SIG-M5 treated with dmso at 0.1 percent for 504 hours (cell line): ENCODE measurements around the gene ZNF212.

ENCODE experiments used
- DNase-seq: peaks from one replicate; lab custom pipeline; 2025; ENCODE audit not compliant: unreplicated experiment; lab: John Stamatoyannopoulos, UW

ZNF212 gene

DNA sequence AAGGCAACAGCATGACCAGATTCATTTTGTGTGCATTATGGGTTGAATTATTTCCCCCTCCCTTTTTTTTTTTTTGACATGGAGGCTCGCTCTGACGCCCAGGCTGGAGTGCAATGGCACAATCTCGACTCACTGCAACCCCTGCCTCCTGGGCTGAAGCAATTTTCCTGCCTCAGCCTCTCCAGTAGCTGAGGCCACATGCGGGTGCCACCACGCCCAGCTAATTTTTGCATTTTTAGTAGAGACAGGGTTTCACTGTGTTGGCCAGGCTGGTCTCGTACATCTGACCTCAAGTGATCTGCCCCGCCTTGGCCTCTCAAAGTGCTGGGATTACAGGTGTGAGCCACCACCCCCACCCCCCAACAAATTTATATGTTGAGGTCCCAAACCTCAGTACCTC, 64.6 kb downstream of the ZNF212 start:
- no peak for DNase-seq
